Epithelial cell of proximal tubule (primary cell): Measurements from ENCODE around the gene GPRIN1. TPM values are rescaled to one million over a fixed set of nuclear protein-coding genes. Genes with fewer than 3 reads are reported as not detected.
"Not testable (repeated sequence)": the region's sequence is repeated elsewhere in the genome, so short reads cannot be mapped to it uniquely, and the experiment has no call there.

Experiments
- DNase-seq: peaks from one replicate; pipeline ENCODE4 v3.0.0-alpha.2; 2011; ENCODE audit warnings: low read depth
- H3K4me3 ChIP-seq: 2 replicates; pipeline ENCODE4 v1.5.1; 2011; ENCODE audit warnings: low read depth, mild to moderate bottlenecking, low read length
- total RNA-seq: library from RNA; depleted of rRNA; stranded (reverse); fragments of >200 nt; gene quantifications from 2 replicates; pipeline ENCODE4 v1.2.3, GENCODE V29; 2015
- TF ChIP-seq, protein P1 (sequence below): conservative IDR thresholded peaks from 2 replicates; pipeline ENCODE4 v1.5.1; 2012; ENCODE audit warnings: low read depth, mild to moderate bottlenecking, low read length

Gene GPRIN1
- total RNA-seq, 1 donor from 2014 or later: 34.0 TPM

DNA sequence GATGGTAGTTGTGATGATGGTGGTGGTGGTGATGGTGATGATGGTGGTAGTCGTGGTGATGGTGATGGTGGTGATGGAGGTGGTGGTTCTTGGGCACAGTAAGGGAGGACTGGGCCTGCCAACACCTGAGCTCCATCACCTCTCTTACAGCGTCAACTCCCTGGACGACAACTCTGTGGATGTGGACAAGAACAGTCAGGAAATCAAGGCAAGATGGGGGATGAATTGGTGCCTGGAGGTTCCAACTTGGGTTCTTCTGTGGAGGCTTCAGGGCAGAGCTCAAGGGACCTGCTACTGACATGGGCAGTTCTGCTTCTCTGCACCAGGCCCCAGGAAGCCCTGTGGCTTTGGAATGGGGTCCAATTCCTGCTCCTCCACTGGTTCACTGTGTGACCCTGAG lies 17.4 kb downstream of the GPRIN1 start:
- no peak overlapping the region for H3K4me3 ChIP-seq
- DNase-seq: no peak
- TF ChIP-seq, protein P1, sequence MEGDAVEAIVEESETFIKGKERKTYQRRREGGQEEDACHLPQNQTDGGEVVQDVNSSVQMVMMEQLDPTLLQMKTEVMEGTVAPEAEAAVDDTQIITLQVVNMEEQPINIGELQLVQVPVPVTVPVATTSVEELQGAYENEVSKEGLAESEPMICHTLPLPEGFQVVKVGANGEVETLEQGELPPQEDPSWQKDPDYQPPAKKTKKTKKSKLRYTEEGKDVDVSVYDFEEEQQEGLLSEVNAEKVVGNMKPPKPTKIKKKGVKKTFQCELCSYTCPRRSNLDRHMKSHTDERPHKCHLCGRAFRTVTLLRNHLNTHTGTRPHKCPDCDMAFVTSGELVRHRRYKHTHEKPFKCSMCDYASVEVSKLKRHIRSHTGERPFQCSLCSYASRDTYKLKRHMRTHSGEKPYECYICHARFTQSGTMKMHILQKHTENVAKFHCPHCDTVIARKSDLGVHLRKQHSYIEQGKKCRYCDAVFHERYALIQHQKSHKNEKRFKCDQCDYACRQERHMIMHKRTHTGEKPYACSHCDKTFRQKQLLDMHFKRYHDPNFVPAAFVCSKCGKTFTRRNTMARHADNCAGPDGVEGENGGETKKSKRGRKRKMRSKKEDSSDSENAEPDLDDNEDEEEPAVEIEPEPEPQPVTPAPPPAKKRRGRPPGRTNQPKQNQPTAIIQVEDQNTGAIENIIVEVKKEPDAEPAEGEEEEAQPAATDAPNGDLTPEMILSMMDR: no peak

DNA sequence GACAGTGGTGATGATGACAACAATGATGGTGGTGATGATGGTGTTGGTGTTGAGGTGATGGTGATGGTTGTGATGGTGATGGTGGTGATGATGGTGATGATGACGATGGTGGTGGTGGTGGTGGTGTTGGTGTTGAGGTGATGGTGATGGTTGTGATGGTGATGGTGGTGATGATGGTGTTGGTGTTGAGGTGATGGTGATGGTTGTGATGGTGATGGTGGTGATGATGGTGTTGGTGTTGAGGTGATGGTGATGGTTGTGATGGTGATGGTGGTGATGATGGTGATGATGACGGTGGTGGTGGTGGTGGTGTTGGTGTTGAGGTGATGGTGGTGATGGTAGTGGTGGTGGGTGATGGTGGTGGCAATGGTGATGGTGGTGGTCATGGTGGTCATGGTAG lies 18.3 kb downstream of the GPRIN1 start:
- DNase-seq, H3K4me3 ChIP-seq: not testable (repeated sequence)

DNA sequence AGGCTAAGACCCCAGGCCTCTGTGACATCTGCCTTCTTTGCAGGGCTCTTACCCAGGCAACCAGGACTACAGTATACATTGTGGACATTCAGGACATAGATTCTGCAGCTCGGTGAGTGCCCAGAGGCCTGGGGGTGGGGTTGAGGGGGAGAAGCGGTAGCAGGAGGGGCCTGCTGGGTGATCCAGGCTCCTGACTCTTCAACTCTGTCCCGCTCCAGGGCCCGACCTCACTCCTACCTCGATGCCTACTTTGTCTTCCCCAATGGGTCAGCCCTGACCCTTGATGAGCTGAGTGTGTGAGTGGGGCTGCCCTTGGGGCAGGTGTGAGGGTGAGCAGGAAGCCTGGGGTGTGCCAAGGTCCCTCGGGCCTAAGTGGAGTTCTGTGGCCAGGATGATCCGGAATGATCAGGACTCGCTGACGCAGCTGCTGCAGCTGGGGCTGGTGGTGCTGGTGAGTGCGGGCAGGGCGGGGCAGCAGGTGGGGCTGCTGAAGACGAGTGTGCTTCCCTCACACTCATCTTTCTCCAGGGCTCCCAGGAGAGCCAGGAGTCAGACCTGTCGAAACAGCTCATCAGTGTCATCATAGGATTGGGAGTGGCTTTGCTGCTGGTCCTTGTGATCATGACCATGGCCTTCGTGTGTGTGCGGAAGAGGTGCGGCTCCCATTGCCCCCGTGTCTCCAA lies 19.8 kb downstream of the GPRIN1 start:
- no peak for DNase-seq
- TF ChIP-seq, protein P1: no peak
- H3K4me3 ChIP-seq: no peak overlapping the region

DNA sequence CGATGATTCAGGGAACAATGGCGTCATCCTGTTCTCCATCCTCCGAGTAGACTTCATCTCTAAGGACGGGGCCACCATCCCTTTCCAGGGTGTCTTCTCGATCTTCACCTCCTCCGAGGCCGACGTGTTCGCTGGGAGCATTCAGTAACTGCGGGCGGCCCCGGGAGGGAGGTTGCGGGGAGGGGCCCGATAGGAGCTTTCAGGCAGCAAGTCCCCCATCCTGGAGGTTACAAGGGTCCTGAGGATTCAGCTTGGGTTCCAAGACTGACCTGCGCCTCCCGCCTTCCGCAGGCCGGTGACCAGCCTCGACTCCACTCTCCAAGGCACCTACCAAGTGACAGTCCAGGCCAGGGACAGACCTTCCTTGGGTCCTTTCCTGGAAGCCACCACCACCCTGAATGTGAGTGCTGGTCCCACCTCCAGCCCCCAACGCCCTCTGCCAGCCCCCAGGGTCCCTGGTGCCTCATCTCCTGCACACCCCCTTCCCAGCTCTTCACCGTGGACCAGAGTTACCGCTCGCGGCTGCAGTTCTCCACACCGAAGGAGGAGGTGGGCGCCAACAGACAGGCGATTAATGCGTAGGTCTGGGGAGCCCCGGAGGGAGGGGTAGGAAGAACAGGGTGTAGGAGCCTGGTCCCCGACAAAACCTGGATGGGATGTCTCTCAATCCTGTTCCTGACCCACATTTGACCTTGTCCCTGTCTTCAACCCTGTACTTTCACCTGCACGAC lies 20.8 kb downstream of the GPRIN1 start:
- no peak overlapping the region for H3K4me3 ChIP-seq
- no peak for DNase-seq
- TF ChIP-seq, protein P1: no peak

DNA sequence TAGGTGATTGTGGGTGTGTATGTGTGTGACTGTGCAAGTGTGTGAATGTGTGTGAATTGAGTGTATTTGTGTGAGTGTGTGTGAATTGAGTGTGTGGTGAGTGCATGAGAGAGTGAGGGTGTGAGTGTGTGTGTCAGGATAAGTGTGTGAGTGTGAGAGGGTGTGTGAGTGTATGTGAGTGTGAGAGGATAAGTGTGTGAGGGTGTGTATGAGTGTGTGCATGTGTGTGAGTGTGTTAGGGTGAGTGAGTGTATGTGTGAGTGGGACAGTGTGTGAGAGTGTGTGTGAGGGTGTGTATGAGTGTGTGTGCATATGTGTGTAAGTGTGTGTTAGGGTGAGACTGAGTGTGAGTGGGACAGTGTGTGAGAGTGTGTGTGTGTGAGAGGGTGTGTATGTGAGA lies 21.7 kb downstream of the GPRIN1 start:
- H3K4me3 ChIP-seq: no peak overlapping the region
- TF ChIP-seq, protein P1: no peak
- DNase-seq: no peak

DNA sequence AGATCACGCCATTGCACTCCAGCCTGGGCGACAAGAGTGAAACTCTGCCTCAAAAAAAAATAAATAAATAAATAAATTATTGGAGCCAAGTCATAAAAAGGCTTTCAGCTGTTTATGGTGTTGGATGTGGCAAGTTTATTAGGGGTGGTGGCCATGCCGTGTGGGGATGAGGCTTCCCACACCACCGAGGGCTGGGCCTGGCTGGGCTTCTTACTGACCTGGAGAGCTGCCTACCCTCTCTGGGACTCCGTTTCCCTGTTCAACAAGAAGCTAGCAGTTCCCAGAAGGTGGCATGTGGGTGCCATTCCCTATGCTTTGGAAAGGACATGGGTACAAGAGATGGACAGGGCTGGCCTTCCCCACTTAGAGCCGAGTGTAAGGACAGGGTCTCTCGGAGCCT lies 22.6 kb downstream of the GPRIN1 start:
- H3K4me3 ChIP-seq: no peak overlapping the region
- TF ChIP-seq, protein P1: no peak
- DNase-seq: no peak

DNA sequence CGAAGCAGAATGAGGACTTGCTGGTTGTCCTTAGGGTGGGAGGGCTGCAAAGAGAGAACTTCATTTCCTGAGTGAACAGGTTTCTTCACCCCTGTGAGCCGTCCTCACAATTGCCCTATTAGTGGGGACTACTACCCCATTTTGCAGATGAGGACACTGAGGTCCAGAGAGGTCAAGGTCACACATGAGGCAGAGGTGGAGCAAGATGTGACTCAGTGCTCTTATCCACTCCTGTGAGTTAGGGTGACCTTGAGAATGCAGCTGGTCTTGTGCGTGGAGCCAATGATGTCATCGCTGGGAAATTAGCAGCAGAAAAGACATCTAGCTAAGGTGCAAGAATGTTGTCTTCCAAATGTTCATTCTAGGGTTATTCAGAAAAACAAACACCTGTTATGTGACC lies 26.9 kb downstream of the GPRIN1 start:
- TF ChIP-seq, protein P1: no peak
- no peak for DNase-seq
- H3K4me3 ChIP-seq: no peak overlapping the region
